ENCODE data around the gene SKIDA1.

GRCh38 chr10:21512573-21513404, 12.7 kb downstream of the SKIDA1 start:
- TF ChIP-seq CTCF (conservative IDR thresholded peaks at IDR 0.05; ENCODE audit: low read length) (no peak), EZH2phosphoT487 (IDR thresholded peaks at IDR 0.05; ENCODE audit: borderline replicate concordance) (no peak)
